HG02885 (cell line): ENCODE measurements around the gene PODN.

Experiments used
- ATAC-seq: cut with Tn5 transposase; IDR thresholded peaks from one replicate; pipeline ENCODE4 v1.9.1; 2021; ENCODE audit warnings: mild to moderate bottlenecking; ENCODE audit not compliant: unreplicated experiment, poor library complexity

The PODN gene

DNA sequence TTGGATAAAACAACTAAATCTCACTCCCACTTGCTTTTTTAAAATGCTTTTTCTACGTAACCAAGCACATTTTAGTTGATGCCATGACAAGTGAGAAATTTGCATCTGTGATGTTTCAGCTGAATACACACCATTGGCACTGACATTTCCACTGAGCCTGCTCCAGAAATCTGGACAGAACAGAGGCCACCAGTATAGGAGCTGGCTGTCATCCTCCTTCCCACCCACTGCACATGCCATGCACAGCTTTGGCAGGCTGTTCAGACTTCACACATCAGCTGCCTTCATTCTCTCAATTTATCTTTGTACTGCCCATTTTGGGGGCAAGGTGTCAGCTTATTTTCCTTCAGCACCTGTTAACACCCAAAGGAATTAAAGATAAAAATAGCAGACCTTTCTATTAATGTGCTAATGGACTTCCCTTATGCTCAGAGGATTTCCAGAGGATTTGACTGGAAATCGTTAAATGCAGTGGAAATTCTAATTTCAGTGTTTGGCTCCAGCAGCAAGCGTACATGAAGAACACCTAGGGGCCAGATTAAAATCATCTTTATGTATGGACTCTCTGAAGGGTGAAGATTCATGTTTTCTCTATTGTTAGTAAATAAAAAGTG, 12.9 kb upstream of the PODN start:
- ATAC-seq: no peak

DNA sequence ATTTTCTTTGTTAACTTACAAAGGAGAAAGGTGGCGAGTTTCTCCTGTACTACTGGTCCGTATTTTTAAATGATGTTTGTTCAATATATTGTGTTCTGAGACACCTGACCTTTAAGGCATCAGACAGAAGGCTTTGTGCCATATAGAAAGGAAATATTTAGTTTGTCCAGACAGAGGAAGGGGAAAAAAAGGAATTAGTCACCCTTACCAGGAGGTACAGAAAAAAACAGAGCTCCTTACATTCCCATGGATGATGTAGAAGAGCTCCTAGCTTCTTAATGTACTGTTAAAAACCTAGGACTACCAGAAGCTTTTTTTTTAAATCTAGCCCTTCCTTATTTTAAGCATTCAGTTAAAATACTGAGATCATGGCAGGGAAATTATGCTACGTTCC, 12.4 kb upstream of the PODN start:
- no peak for ATAC-seq

DNA sequence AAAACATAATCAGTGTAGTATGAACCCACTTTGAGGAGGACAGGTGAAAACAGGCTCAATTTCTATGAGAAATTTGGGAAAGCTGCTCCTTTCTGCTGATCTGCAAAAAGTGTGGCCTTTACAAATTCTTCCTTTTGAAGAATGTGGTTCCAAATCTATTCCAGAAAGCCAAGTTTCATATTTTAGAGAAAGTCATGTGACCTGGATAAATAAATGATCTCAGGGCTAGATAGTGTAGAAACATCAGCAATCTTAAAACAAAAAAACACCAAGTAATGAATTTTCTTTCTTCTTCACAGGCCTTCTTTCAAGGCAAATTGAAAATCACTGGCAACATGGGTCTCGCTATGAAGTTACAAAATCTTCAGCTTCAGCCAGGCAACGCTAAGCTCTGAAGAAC, 11.7 kb upstream of the PODN start:
- no peak for ATAC-seq

DNA sequence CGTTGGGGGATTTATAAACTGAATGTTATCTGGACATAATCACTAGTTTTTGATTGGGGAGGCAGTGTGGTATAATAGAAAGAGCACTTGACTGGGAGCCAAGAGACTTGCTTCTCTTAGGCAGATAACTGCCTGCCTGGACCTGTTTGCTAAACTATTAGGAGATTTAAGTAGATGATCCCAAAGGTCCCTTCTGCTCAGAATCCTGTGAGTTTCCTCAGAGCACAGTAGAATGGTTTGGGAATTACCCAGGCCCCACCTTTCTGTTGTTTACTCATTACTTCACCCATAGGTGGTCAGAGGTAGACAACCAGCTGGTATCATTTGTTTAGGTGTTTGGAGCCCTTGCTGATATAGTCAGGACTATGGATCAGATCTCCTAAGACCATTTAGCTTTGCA, 10.3 kb upstream of the PODN start:
- ATAC-seq: no peak

DNA sequence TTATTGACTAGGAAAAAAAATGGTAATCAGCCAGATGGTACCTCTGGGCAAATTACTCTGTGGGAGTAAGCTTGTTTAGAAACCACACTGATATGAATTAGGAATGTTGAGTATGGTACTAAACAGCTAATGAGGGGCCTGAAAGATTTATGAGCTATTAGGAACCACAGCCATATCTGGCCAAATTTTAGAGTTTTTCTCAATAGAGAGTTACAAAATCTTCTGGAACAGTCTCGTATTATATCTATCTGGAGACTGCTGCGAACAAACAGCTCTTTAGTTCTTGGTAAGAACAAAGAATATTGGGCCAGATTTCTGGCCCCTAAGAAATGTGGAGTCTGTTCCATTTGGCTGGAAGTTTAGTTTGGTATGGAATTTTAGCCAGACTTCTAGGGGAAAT, 4.9 kb upstream of the PODN start:
- no peak for ATAC-seq

DNA sequence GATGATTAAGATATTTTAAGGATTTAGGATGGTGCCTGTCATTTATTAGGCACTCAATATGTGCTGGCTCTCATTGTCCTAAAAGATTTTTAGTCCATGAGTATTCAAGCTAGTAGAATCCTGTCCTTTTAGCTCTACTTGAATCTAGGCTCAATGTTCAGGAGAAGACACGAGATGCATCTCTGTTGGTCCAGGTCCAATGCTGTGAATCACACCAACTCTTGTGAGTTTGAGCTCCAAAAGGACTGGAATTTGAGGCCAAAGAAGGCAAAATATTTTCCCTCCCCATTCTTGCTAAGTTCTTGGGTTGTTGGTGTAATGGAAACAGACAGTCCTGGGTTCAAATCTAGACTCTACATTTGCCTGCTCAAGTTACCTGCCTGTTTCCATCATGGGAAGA, 1.4 kb upstream of the PODN start:
- ATAC-seq: no peak

DNA sequence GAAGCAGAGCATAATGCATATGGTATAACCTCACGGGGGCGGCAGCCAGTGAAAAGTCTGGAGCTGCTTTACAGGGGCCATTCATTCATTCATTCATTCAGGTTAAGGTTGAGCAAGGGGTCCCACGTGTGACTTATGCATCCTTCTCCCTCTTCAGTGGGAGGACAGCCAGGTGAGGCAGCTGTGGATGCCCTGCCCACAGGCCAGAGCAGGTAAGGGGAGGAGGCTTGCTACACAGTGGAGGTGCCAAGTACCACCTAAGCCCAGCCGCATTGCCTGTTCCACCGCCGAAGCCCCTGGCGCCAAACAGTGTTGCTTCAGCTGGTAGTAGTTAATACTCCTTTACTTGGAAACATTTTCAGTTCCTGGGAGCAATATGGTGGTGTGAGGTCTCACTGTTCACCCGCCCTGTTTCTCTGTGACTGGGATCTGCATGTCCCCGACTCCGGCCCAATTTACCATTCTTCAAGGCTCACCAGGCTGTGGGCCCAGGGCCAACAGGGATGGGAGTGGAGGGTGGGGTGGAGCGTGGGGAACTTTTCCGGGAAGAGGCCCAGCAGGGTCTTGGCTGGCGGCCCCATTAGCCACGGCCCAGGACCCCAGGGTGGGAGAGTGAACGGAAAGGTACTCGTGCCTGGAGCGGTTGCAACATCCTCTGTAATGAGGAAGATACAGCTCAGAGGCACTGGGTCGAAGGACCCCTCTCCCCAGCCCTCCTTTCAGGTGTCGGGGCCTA, 722 bp upstream of the PODN start:
- no peak for ATAC-seq

DNA sequence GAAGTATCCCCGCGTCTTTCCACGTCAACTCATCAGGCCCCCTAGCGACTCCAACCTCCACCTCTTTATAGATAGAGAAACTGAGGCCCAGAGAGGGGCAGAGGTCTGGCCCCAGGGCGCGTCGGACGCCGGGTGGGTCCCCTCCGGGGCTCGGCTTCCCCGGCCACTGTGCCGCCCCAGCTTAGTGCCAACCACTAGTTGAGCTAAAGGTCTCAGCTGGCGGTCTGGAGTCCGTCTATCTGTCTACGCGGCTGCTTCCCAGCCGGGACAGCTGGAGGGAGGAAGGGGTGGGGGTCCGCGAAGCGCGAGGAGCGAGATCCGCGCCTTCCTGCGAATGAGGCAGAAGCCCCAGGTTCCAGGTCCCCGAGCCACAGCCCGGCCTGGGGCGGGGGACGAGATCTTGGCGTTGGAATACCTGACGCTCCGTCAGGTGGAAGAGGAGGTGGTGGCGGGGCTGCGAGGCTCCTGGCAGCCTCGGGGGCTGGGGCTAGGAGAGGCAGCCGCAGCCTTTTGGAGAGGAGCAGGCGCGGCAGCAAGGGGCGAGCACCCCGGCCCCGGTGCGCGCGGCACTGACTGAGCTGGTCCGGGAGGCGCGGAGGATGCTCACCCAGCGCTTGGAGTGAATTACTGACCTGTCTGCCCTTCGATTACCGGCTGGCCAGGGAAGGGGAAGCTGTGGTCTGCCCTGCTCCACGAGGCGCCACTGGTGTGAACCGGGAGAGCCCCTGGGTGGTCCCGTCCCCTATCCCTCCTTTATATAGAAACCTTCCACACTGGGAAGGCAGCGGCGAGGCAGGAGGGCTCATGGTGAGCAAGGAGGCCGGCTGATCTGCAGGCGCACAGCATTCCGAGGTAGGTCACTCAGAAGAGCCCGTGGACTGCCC, 937 bp downstream of the PODN start:
- ATAC-seq: no peak

DNA sequence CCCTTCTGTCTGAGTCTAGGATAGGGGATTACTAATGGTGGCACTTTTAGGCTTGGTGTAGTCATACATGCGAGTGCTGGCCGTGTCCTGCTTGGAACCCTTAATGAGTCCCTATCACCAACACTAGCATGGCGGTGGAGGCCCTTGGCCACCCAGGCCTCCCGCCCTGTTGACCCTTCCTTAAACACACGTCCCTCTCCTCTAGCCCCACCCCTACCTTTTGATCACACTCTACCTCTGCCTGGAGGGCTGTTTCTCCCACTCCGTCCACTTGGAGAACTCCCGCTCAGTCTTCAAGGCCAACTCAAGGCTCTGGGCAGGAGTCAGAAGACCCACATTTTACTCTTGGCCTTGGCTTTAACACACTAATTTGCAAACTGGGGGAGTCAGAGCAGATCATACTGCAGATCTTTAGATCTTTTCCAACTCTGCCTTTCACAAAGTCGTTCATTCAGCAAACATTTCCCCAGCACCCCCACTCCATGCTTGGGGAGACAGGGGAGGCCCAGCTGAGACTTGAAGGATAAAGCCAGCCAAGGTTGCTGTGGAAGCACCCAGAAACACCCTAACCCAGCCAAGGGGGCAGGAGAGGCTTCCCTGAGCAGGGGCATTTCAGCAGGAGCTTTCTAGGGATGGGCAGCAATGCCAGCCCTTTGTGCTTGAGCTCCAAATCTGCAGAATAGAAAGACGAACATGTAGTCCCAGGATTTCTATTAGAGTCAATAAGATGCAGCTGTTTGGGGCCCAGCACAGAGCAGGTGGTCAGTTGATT, 1.9 kb downstream of the PODN start:
- no peak for ATAC-seq

DNA sequence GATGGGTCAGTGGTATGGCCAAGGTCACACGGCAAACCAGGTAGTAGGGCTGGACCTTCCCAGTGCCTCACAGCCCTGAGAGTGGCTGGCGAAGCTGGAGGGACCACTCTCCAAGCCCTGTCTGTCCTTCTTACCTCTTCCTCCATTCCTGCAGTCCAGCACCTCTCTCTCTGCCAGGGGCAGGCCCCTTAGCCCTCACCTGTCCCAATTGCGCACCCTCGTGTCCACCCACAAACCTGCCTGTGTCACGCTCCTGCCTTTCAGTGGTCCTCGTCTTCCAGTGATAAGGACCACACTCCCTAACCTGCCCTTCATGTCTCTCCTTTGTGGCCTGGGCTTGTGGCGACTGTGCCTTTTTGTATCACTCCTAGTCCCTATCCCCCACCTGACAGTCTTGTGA, 3.4 kb downstream of the PODN start:
- ATAC-seq: no peak

DNA sequence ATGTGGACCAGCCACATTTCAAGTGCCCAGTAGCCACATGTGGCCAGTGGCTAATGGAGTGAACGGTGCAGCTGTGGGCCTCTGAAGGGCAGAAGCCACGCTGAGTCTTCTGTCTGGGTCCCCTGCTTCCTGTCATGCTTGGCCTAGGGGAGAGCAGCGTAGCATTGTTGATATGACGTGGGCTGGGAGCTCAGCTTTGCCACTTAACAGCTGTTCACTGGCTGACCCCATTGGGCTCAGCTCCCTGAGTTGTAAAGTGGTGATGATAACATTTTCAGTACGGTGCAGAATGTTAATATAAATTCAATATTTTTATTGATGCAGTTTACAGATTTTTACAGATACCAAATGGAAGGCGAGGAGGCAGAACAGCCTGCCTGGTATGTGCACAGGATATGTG, 4.5 kb downstream of the PODN start:
- no peak for ATAC-seq

DNA sequence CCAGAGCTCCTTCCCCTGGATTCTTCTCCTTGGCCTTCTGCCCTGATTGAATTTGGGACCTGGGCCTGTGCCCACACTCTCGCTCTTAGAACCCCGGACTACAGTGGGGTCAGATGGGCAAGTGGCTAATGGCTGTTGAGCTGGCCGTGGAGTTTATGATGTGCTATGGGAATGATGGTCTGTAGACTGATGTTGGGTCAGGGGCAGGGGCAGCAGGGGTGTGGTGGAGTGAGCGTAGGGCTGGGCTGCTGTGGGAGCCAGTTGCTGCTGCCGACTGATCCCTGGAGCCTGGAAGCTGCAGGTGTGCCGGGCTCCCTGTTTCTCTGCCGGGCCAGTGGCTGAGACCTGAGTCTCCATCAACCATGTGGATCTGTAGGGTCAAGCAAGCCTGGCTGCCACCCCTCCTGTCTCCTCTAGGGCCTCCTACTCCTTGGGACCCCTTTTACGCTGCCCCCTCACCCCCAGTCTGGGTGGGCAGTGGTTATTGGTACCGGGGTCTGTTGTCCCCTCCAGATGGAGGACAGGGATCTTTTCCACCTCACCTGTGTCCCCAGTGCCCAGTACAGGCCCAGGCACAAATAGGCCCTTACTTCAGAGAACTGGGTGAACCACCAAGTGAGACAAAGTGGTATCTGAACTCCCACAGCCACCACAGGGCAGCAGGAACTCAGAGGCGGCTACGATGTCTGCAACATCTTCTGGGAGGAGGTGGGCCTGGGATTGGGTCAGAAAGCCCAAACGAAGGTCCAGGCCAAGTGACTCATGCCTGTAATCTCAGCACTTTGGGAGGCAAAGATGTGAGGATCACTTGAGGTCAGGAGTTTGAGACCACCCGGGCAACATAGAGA, 5.1 kb downstream of the PODN start:
- no peak for ATAC-seq

DNA sequence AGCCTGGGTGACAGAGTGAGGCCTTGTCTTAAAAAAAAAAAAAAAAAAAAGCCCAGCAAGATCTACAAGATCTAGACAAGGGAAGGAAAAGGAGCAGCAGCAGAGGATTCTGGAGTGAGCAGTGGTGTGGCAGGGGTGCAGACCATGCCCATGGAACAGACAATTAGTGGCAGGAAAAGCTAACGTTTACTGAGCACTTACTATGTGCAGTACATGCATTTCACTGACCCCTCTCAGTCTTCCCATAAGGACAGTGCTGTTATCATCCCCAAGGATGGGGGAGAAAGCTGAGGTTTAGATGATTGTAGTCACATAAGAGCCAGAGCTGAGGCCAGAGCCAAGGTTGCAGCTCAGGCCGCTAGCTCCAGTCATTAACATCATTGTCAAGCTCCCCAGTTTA, 5.9 kb downstream of the PODN start:
- ATAC-seq: no peak

DNA sequence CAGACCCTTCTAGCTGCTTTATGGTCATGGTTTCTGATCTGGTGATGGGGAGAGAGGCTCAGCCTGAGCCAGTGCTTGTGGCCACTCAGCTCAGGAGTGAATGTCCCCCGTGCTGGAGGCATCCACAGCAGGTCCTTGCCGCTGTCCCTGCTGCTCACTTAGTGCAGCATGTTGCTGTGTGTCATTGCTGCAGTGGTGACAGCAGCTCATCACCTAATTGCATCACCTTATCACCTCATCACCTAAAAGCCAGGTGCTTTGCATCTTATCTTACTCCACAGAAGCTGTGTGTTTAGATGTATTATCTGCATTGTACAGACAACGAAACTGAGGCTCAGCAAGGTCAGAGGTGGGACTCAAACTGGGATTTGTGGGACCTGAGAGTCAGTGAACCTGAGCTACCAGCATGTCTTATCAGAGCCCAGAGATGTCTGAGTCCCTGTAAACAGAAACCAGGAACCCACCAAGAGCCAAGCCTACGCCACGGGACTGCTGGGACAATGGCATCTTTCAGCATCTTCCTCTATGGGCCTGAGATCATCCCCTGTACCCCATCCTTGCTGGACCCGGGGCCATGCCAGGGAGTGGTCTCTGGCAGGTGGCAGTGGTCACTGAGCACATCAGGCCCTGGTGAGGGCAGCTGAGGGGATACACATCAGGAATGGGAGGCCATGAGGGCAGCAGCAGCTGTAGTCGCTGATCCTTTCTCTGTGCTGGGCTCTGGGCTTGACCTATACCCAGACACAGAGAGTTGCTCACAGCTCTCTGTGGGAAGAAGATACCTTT, 6.5 kb downstream of the PODN start:
- ATAC-seq: no peak

DNA sequence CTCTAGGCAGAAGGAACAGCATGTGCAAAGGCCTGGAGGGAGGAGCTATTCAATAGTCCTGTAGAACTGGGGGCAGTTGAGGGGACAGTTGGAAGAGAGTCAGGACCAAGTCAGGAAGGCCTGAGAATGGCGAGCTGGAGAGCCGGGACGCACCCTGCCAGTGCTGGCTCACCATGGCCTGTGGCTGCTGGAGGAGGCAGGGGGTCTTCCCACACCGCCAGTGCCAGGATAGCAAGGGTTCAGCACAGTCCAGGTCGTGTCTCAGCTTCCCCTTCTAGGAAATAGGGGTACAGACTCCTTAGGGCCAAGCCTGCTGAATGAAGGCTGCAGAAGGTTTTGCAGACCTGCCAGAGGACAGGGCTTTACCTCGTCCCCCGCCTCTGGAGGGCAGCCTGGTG, 7.3 kb downstream of the PODN start:
- ATAC-seq: no peak

DNA sequence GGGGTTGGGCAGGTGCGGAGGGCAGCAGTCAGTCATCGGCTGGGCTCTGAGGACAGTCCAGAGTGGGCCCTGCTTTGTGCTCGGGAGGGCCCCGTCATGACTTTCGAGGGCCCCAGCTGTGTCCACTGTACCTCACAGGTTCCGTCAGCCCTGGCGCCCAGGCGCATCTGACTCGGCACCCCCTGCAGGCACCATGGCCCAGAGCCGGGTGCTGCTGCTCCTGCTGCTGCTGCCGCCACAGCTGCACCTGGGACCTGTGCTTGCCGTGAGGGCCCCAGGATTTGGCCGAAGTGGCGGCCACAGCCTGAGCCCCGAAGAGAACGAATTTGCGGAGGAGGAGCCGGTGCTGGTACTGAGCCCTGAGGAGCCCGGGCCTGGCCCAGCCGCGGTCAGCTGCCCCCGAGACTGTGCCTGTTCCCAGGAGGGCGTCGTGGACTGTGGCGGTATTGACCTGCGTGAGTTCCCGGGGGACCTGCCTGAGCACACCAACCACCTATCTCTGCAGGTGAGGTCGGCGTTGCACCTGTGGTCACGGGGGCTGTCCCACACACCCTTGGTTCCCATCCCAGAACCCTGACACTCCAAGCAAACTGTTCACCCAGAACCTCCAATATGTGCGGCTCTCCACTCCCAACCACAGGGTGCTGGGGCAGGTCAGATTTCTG, 7.8 kb downstream of the PODN start:
- ATAC-seq: no peak

DNA sequence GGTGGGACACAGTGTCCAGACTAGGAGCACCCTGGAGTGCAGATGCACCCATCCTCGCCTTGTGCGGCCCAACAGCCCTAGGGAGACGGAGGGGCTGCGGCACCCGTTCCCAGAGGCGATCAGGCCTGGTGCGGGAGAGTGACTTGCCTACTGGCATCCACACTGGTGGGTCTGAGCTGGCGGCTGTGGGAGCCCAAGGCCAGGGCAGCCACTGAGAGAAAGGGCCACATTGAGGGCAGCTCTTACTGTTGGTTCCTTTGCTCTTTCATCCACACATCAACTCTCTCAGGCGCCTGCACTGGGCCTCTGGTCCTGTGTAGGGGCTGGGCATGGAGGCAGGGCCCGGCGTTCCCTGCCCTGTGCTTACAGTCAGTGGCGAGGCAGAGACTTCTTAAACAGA, 8.6 kb downstream of the PODN start:
- no peak for ATAC-seq

DNA sequence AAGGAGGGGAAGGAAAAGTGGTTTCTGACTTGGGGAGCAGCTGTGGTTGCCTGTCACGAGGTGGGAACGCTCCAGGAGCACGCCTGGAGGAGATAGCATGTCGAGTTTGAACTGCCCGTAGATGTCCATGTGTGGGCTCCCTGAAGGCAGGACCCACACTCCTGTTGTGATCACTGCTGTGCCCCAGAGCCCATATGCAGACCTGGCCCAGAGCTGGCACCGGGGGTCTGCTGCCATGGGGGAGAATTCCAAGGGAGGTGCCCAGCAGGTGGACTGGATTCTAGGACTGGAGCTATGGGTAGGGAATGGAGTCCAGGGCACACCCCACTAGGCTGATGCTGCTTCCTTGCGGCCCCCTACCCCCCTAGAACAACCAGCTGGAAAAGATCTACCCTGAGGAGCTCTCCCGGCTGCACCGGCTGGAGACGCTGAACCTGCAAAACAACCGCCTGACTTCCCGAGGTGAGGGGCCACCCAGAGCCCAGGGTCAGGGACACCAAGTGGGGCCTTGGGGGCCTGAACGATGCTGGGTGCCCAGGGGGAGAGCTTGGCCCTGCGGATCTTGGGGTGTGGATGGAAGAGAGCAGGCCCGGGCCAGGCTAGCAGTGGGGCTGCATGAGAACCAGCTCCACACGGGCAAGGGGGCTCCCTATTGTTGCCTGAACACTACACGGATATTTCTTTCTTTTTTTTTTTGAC, 9.3 kb downstream of the PODN start:
- no peak for ATAC-seq
